Measurements from ENCODE around the gene GBP3.
"Not testable (repeated sequence)": the region's sequence is repeated elsewhere in the genome, so short reads cannot be mapped to it uniquely, and the experiment has no call there.

The GBP3 gene

DNA sequence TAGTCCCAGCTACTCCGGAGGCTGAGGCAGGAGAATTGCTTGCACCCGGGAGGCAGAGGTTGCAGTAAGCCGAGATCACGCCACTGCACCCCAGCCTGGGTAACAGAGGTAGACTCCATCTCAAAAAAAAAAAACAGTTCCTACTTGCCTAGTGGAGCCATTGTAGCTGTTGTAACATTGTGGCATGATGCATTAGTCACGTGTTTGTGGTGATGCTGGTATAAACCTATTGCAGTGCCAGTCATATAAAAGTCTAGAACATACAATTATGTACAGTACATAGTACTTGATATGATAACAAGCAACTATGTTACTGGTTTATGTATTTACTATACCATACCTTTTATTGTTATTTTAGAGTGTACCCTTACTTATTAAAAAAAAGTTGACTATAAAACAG, 46.4 kb downstream of the GBP3 start:
- peaks cover 49% of the 10 kb centered on the region for H3K36me3 Mint-ChIP-seq (ENCODE audit: low read depth)
- H3K9me3 Mint-ChIP-seq = no peaks in the 10 kb centered on the region
- H3K4me1 Mint-ChIP-seq (ENCODE audit: low read depth) = peaks cover 42% of the 10 kb centered on the region
- H3K27ac Mint-ChIP-seq = no peak overlapping the region
- no peaks in the 10 kb centered on the region for H3K27me3 Mint-ChIP-seq
- no peak overlapping the region for H3K4me3 Mint-ChIP-seq

DNA sequence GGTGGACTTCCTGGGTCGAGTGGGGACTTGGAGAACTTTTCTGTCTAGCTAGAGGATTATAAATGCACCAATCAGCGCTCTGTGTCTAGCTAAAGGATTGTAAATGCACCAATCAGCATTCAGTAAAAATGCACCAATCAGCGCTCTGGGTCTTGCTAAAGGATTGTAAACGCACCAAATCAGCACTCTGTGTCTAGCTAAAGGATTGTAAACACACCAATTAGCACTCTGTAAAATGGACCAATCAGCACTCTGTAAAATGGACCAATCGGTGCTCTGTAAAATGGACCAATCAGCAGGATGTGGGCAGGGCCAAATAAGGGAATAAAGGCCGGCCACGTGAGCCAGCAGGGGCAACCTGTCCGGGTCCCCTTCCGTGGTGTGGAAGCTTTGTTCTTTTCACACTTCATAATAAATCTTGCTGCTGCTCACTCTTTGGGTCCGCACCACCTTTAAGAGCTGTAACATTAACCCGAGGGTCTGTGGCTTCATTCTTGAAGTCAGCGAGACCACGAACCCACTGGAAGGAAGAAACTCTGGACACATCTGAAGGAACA, 48.0 kb downstream of the GBP3 start:
- H3K4me3 Mint-ChIP-seq, H3K27me3 Mint-ChIP-seq, H3K9me3 Mint-ChIP-seq, H3K27ac Mint-ChIP-seq: not testable (repeated sequence)
- H3K4me1 Mint-ChIP-seq (ENCODE audit: low read depth) = peaks cover 31% of the 10 kb centered on the region
- H3K36me3 Mint-ChIP-seq (ENCODE audit: low read depth) = peaks cover 36% of the 10 kb centered on the region

DNA sequence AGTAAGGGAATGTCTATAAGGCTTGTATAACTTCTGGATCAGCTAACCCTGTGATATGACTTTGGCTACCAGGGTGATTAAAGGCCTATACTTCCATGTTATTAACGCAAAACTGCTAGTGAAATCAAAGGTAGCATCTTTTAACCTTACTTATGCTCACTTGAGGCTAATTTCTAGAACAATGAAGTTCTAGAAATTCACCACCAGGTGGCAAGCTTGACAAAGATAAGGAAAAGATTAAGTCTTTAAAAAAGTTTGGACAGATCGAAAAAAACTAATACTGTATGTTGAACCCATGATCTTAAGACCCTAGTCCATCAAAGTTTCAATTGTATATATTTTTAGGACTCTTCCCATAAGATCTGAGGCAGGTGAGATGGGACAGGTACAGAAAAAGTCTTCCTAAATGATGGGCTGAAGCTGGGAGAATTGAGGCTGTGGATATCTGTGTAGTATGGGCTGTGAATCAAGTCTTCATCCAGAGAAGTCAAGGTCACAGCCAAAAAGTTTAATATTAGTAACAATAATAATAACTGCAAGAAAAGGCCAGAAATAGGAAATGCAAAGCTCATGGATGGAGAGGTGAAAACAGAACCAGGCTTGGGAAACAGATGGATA, 49.0 kb downstream of the GBP3 start:
- no peak overlapping the region for H3K27ac Mint-ChIP-seq
- H3K36me3 Mint-ChIP-seq (ENCODE audit: low read depth) = peaks cover 37% of the 10 kb centered on the region
- no peaks in the 10 kb centered on the region for H3K27me3 Mint-ChIP-seq
- no peaks in the 10 kb centered on the region for H3K9me3 Mint-ChIP-seq
- no peak overlapping the region for H3K4me3 Mint-ChIP-seq
- H3K4me1 Mint-ChIP-seq (ENCODE audit: low read depth) = peaks cover 21% of the 10 kb centered on the region

DNA sequence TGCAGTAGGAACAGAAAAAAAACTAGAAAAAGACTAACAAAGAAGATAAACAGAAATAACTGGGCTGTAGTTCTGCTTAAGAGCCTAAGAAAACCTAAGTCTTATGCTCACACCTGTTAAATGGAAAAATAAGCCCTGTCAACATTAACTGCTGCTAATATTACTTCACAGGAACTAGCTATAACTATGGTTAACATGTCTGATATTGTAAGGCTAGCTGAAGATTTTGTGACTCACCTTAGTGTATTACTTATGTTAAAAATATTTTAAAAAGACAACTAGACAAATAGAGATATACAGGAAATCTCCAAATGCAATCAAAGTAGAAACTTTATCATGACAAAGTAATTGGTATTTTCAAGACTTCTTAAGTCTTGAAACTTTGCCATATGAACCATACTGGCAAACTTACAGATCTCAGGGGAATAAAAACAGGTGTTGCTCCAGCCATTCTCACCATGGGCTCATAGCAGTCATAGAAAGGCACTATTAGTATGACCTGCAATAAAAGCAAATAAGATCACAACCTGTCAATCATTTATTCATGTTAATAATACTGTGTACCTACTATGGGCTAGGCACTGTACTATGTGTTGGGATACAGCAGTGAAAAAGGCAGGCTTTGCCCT, 60.9 kb downstream of the GBP3 start:
- H3K4me3 Mint-ChIP-seq = no peak overlapping the region
- H3K9me3 Mint-ChIP-seq = no peaks in the 10 kb centered on the region
- peaks cover 69% of the 10 kb centered on the region for H3K36me3 Mint-ChIP-seq (ENCODE audit: low read depth)
- H3K27me3 Mint-ChIP-seq = no peaks in the 10 kb centered on the region
- peaks cover 5% of the 10 kb centered on the region for H3K4me1 Mint-ChIP-seq (ENCODE audit: low read depth)
- H3K27ac Mint-ChIP-seq = no peak overlapping the region

DNA sequence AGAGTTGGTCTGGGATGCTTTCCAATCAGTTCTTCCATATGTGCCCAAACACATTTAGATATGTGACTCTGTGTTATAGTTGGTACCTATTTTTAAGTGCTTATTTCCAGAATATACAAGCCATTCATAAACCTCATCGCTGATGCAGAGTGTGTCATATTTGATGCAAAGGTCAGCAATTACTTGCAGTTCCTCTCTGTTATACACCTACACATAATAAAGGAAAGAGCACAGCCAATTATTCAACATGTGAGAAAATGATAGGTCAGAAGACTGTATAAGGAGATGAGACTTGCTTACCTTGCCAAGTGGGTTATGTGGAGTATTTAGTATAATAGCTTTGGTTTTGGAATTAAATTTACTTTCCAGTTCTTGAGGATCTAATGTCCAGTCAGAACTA, 61.6 kb downstream of the GBP3 start:
- Mint-ChIP-seq H3K9me3 (no peaks in the 10 kb centered on the region), H3K27ac (no peak overlapping the region), H3K4me1 (ENCODE audit: low read depth) (peaks cover 8% of the 10 kb centered on the region), H3K36me3 (ENCODE audit: low read depth) (peaks cover 67% of the 10 kb centered on the region), H3K4me3 (no peak overlapping the region), H3K27me3 (no peaks in the 10 kb centered on the region)

Measured in stimulated activated naive CD8-positive, alpha-beta T cell treated with anti-CD3 and anti-CD28 coated beads, Interleukin-15, Interleukin-2, amounts not matched to agents 100 ng/mL and 50 ng/mL, for 24 hours (primary cell).